Measurements from ENCODE around the gene ATG16L1.

Gene ATG16L1

DNA sequence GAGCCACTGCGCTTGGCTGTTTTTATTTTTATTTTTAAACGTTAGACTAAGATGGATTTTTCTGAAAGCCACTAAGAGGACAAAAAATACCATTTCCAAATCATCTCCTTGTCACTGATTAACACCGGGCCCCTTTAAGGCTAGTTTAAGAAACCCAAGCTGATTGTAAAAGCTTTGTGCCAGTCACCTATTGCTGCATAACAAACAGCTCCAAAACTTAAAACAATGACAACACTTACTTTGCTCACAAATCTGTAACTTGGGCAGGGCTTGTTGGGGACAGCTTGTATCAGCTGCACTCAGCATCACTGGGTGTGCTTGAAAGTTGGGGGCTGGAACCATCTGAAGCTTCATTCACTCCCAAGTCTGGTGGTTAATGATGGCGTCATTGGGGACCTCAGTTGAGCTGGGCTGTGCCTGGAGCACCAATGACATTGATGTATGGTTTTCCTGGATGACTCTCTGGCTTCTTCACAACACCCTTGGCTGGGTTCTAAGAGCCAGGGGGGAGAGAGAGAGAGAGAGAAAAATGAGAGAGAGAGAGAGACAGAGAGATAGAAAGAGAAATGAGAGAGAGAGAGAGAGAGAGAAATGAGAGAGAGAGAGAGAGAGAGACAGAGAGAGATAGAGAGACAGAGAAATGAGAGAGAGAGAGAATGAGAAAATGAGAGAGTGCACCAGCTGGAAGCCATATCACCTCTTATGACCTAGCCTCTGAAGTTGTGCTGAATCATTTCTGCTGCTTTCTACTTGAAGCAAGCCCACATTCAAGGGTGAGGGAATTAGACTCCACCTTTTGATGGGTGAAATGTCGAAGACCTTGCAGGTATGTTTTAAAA is 26.0 kb upstream of the ATG16L1 start:
- in situ Hi-C loops (cut with MboI; ENCODE audit: low pct_unique_long_range_greater_than_20kb, low sequenced_read_pairs), result no loop called here
- DNase-seq, result no peak

DNA sequence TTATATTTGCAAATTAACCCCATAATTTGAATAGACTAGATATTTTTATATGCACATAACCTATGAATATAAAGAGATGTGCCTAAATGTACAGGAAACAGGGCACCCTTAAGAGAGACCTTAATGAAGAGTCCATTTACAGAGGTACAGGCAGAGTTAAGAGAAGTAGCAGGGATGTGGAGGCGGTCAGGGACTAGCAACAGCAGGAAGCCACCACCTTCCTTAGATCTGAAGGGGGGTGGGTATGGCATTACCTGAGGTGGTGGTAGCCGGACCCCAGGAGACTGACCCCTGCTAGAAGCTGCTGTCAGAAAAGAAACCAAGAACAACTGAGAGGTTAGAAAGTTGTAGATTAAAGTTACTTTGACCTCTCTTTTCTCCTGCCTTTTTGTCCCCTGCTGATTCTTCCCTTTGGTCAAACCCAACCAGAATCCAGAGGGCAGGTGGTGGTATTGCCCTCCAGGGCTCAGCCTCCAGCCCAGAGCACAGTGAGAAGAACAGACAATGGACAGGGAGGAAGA is 24.9 kb upstream of the ATG16L1 start:
- no peak for DNase-seq
- in situ Hi-C loops (cut with MboI; ENCODE audit: low pct_unique_long_range_greater_than_20kb, low sequenced_read_pairs), result no loop called here

DNA sequence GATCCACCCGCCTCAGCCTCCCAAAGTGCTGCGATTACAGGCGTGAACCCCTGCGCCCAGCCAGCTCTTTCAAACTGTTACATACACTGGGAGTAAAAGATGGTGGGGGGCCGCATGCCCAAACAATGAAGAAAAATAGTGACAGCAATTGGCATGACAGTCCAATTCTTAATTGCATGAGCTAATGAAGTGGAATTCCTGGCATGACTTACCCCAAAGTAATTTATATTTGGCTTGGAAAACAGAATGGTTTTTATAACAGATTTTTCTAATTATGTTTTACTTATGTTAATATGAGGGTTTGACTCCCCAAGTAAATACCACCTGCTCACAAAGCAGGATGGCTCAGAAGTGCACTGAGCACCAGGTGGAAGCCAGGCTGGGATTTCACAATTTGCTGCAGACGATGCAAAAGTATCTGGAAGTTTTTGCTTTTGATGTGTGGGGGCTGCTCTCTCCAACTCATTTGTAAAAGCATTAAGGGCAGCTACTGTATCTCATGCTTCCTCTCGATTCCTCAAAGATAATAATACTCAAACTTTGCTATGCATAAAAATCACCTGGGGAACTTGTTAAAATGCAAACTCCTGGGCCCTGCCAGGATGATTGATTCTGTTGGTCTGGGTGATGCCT is 24.0 kb upstream of the ATG16L1 start:
- no peak for DNase-seq
- in situ Hi-C loops (cut with MboI; ENCODE audit: low pct_unique_long_range_greater_than_20kb, low sequenced_read_pairs), result no loop called here

DNA sequence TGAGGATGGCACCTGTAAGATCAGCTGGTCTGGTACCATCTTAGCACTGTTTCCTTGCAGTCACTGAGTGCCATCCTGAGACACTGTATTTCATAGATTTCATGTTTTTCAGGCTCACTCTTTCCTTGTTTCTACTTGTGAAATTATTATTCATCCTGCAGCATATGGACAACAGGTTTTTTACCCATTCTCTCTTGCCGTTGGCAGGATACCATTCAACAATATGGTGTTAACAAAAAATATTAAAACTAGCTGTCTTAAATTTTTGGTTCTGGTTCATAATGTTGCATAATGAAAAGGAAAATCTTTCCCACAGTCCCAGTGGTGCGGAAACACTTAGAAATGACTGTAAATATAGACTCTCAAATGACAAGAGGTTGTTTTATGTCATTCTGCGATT is 23.1 kb upstream of the ATG16L1 start:
- no peak for DNase-seq
- in situ Hi-C loops (cut with MboI; ENCODE audit: low pct_unique_long_range_greater_than_20kb, low sequenced_read_pairs), result no loop called here

DNA sequence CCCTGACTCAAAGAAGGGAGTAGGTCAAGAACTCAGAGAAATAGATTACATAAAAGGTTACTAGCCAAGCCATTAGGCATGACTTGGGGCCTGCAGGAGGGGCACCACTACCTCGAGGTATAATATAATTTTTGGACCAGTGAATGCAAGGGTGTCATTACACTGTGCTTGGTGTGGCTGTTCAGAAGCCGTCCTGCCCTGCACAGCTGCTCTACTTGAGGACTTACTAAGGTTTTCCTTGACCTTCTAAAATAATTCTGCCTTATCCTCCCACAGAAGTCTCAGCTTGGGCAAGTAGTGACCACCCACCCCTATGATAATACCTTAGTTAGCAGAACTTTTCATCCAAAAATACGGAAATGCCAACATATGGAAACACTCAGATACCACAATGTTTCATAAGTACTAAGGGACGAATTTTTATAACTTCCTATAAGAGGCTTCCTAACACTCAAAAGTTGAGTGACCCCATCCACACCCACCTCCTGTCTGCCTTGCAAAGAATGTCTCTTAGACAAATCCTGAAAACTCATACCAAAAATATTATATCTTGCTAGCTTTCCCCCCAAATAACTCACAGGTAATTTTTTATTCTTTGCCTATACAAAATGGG is 17.7 kb upstream of the ATG16L1 start:
- no peak for DNase-seq

DNA sequence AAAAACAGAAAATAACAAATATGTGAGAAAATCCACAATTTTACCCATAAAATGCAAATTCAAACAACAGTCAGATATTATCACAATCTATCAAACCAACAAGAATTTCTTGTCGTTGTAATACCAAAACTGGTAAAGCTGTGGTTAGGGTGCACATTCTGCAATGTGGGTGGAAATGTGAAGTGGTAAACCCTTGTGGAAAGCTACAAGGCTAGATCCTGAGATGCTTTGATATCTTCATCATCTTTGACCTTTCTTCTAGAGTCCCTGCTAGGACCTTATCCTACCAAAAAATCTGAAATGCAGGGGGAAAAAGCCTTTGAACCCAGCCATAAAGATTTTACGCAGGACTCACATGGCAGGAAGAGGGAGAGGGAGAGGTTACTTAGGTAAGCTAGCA is 17.2 kb upstream of the ATG16L1 start:
- in situ Hi-C loops (cut with MboI; ENCODE audit: low pct_unique_long_range_greater_than_20kb, low sequenced_read_pairs), result no loop called here

More for the DNA sequence above, 17.7 kb upstream of the ATG16L1 start:
- in situ Hi-C loops (cut with MboI; ENCODE audit: low pct_unique_long_range_greater_than_20kb, low sequenced_read_pairs), result no loop called here

DNA sequence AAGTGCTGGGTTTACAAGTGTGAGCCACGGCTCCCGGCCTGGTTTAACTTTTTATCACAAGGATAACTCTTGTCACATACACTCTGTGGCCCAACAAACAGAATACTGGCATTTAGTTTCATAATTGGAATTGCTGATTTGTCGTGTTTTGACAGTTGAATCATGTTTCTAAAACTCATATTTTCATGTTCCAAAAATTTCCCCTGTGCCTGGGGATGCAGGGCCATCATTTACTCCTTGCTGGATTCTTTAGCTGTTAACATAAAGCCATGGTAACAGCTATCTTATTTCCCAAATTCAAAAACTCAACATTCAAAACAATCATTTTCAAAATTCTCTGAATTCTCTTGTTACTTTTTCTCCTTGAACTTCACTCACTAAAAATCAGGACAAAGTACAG is 16.5 kb upstream of the ATG16L1 start:
- in situ Hi-C loops (cut with MboI; ENCODE audit: low pct_unique_long_range_greater_than_20kb, low sequenced_read_pairs), result no loop called here

More for the DNA sequence above, 17.2 kb upstream of the ATG16L1 start:
- no peak for DNase-seq

DNA sequence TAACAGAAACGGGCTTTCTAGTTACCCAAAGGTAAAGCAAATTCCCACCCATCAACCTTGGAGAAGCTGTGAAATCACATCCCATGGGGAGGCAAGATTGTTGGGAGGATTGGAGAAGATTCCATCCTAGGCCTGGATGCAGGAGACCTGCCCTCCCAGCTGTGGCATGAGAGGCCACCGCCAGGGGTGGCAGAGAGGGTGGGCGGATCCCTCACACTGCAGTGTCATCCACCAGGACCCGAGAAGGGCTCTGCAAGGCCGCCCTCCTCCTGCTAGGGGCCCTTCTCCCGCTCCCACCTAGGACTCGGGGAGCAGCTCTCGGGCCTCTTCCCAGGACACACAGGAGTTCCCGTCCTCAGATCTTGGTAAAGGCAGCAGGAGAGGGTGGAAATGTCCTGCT is 15.5 kb upstream of the ATG16L1 start:
- in situ Hi-C loops (cut with MboI; ENCODE audit: low pct_unique_long_range_greater_than_20kb, low sequenced_read_pairs), result no loop called here
- DNase-seq, result no peak

More for the DNA sequence above, 16.5 kb upstream of the ATG16L1 start:
- DNase-seq, result no peak

DNA sequence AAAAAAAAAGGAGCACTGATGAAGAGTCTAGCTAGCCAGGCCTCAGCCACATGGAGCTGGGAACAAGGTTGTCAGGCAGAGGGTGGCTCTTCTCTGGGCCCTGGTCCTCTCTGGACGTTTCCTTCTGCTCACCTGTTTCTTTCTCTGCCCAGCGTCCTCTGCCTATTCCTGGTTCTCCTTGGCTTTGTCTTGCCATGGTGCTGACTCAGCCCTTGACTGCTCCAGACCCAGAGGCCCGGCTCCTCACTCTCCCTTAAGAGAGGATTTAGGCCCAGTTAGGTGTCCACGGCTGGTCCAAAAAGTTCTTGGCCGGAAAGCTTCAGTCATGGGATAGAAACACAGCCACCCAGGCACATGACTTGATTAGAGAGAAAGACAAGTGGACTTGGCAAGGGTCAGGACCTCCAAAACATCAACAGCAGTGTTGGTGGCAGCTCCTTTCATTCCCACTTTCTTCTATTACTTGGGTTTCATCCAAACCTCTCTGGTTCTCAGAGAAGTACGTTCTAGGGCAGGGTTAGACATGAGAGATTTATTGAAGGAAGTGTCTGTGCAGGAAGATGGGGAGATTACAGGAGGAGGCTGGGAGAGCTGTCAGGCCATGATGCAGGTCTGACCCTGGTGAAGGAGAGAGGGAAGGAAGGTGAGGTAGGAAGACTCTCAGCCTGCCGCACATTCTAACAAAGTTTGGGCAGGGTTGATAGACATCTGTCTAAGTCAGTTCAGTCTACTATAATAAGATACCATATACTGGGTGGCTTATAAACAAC is 14.5 kb upstream of the ATG16L1 start:
- in situ Hi-C loops (cut with MboI; ENCODE audit: low pct_unique_long_range_greater_than_20kb, low sequenced_read_pairs), result no loop called here

DNA sequence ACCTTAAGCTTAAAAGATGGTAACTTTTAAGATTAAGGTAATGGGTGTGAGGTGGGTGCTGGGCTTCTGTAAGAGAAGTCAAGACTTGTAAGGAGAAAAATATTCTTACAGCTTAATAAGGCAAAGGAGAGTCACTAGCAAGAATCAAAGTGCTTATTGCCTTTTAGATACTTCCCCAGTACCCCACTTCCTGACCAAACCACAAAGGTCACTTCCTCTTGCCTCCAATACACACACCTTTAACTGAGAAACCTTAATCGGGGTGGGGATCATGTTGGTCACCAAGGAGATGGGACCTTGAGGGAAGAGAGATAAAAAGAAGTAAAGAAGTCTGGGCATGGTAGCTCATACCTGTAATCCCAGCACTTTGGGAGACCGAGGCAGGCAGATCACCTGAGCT is 10.6 kb upstream of the ATG16L1 start:
- peak; percentile 51 for DNase-seq
- in situ Hi-C loops (cut with MboI; ENCODE audit: low pct_unique_long_range_greater_than_20kb, low sequenced_read_pairs), result no loop called here

More for the DNA sequence above, 14.5 kb upstream of the ATG16L1 start:
- no peak for DNase-seq

DNA sequence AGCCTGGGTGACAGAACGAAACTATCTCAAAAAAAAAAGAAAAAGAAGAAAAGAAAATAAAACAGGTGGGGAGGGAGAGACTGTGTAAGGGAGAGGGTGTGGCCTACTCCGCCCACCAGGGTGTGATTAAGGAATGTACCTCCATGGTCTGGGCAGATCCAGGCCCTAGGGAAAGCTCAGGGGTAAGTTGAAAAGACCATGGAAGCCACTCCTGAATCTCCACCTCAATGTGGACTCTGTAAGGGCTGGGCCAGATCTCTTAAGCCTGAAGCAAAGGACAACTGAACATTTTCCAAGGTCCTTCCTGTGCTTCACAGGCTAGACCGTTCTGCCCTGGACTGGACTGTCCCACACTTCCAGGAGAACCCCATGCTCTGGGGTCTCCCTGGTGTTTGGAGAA is 9.7 kb upstream of the ATG16L1 start:
- in situ Hi-C loops (cut with MboI; ENCODE audit: low pct_unique_long_range_greater_than_20kb, low sequenced_read_pairs), result no loop called here
- no peak for DNase-seq

DNA sequence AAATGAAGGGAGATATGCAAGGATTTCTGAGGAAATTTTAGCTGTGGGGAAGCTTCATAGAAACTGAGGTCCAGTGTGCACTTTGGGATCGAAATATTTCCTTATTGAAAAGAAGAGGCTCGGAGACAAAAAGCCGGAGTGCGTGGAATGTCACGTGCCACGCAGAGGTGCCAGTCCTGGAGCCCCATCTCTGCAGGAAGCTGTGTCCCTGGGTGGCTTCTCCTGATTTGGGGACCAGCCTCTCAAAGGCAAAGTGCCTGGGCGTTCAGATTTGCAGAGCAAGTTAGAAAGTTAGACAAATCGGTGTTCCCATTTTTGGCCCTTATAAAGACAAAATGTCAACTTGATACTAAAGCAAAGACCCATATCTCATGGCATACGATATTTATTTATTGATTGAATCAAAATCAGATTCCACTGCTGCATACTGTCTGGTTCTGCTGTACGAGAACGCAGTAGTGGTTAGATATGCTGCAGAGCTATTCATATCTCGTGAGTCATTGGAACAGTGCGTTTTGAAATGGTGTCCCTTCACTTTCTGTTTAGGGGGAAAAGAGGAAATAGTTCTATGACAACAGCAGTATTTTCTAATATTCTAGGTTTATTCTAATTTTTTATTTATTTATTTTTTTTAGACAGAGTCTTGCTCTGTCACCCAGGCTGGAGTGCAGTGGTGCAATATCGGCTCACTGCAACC is 9.1 kb upstream of the ATG16L1 start:
- in situ Hi-C loops (cut with MboI; ENCODE audit: low pct_unique_long_range_greater_than_20kb, low sequenced_read_pairs), result no loop called here
- no peak for DNase-seq

DNA sequence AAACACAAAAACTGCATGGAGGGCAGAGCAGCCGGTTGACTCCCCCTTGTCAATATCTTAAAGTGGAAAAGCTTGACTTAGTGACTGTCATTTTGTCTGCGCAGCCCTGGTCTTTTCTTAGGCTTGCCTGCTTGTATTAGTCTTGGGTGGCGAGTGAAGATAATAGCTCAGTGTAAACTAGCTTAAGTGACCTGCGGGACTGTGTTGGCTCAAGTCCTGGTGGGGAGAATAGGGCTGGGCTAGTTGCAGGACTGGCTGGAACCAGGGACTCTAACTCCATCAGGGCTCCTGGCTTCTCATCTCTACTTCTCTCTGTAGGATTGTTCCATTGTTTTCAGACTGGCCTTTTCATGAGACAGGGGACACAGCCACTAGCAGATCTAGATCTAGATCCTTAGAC is 8.1 kb upstream of the ATG16L1 start:
- in situ Hi-C loops (cut with MboI; ENCODE audit: low pct_unique_long_range_greater_than_20kb, low sequenced_read_pairs), result no loop called here
- DNase-seq, result no peak

DNA sequence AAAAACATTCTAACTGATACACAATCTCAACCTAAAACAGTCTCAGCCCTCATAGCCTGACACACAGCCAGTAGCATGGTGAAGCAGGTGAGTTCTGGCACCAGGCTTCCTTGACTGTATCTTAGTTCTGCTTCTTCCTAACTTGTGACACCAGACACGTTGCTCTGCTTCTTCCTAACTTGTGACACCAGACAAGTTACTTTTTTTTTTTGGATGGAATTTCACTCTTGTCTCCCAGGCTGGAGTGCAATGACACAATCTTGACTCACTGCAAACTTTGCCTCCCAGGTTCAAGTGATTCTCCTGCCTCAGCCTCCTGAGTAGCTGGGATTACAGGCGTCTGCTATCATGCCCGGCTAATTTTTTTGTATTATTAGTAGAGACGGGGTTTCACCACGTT is 6.7 kb upstream of the ATG16L1 start:
- in situ Hi-C loops (cut with MboI; ENCODE audit: low pct_unique_long_range_greater_than_20kb, low sequenced_read_pairs), result no loop called here
- DNase-seq, result no peak

DNA sequence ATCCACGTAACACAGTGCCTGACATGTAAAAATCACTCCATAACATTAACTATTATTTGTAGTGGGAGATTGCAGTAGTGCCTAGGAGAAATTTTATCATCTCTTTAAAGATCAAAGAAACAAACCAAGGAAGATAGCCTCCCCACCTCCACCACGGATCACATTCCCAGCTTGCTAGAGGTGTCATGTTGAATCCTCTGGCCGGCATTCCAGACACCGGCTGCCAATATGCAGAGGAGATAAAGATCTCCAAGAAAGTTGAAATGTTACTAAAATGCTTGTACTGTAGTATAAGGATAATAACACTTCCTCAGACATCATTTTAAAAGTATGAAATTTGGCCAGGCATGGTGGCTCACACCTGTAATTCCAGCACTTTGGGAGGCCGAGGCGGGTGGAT is 6.1 kb upstream of the ATG16L1 start:
- in situ Hi-C loops (cut with MboI; ENCODE audit: low pct_unique_long_range_greater_than_20kb, low sequenced_read_pairs), result no loop called here
- no peak for DNase-seq

DNA sequence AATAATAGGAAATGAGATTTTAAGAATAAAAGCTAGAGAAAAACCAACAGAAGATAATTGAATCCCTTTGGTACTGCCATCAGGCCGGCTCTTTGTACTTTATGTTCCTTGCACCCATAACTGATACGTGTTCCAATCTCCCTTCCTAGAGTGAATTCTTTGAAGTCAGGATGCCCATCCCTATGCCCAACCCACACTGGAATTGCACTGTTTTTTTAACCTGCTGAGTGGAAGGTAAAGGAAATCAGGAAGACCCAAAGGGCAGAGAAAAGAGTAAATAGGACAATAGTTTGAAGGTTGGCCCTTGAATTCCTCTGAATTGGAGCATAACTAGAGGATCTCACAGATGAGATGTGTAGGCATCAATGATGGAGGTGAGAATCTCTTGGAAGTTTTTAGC is 4.4 kb upstream of the ATG16L1 start:
- DNase-seq, result no peak
- in situ Hi-C loops (cut with MboI; ENCODE audit: low pct_unique_long_range_greater_than_20kb, low sequenced_read_pairs), result no loop called here

DNA sequence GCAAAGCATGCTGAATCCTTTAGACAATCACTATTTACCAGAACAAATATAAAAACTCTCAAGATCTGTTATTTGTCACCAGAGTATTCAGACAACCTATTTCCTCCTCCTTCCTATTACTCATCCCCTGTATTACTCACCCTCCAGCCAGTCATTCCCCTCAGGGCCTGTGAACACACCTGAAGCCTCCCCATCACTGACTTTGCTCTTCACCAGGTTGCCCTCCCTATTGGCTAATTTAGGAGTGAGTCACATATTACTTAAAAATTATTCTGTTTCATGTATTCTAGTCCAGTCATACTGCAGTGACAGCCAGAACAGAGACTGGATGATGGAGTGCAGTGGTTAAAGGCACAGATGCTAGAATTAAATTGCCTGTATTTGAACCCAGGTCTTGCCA is 3.7 kb upstream of the ATG16L1 start:
- no peak for DNase-seq
- in situ Hi-C loops (cut with MboI; ENCODE audit: low pct_unique_long_range_greater_than_20kb, low sequenced_read_pairs), result no loop called here

DNA sequence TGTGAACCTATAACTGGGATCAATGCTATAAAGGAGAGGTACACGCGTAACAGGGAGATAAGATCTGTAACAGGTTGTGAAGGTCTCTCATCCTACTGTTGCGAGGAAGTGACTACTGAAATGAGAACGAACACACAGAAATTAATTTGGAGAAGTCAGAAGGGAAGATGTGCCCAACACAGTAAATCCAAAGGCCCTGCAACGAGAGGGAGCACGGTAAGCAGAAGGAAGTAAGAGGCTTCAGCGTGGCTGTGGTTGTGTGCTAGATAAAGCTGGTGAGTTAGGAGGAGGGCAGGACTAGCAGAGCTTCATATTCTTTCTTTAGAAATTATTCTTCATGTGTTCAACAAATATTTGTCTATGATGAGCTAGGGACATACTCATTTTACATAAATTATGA is 2.5 kb upstream of the ATG16L1 start:
- in situ Hi-C loops (cut with MboI; ENCODE audit: low pct_unique_long_range_greater_than_20kb, low sequenced_read_pairs), result no loop called here
- DNase-seq, result peak; percentile 73

DNA sequence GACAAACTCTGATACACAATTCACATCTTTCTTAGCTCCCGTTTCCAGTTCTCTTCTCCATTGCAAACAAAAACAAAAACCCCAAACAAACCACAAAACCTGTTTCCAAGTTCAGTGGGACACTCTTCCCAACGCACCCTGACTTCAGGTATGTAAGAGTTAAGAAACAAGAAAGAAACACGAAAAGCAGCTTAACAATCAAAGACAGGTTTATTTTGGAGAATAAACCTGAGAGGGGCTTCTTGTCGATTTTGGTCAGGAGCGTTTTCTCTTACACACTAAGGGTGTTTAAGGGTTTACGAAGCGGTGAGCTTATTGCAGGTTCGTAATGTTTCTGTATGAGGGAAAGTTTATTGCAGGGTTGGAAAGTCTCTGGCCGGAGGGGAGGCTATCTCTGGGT is 905 bp upstream of the ATG16L1 start:
- in situ Hi-C loops (cut with MboI; ENCODE audit: low pct_unique_long_range_greater_than_20kb, low sequenced_read_pairs), result loop anchor here (25.0 kb wide), 1 partner anchor 388 kb away; the partner anchor contains the start of gene SNORC
- DNase-seq, result no peak

Data from KBM-7 (cell line).